GM23338 (cell line): ENCODE measurements around the gene ASCL2. TPM values are rescaled to one million over a fixed set of nuclear protein-coding genes. Genes with fewer than 3 reads are reported as not detected.

Experiments
- ATAC-seq: fragments of 200-7000 bp; cut with Tn5 transposase; 3 replicates; pipeline ENCODE4 v1.9.1; 2020
- DNase-seq: peaks from one replicate; pipeline ENCODE4 v3.0.0-alpha.2; 2015; ENCODE audit warnings: low spot score
- H2AFZ ChIP-seq: fragments of 200-600 bp; sonication (generic); 2 replicates; pipeline ENCODE4 v1.8.0; 2016; ENCODE audit warnings: antibody characterized with exemption, mild to moderate bottlenecking, moderate library complexity
- H3F3A ChIP-seq: fragments of 200-600 bp; sonication (generic); replicated peaks from 2 replicates; pipeline ENCODE4 v1.8.0; 2017; ENCODE audit warnings: antibody characterized with exemption, mixed run types, low read depth
- H3K27ac ChIP-seq: fragments of 200-600 bp; sonication (generic); 2 replicates; pipeline ENCODE4 v1.6.1; 2016; ENCODE audit warnings: low read depth
- H3K27me3 ChIP-seq: fragments of 200-600 bp; sonication (generic); 2 replicates; pipeline ENCODE4 v1.8.0; 2016; ENCODE audit warnings: mild to moderate bottlenecking, mixed run types, moderate library complexity; ENCODE audit not compliant: insufficient read depth
- H3K36me3 ChIP-seq: fragments of 200-600 bp; sonication (generic); 2 replicates; pipeline ENCODE4 v1.8.0; 2016; ENCODE audit warnings: mild to moderate bottlenecking; ENCODE audit not compliant: insufficient read depth
- H3K4me1 ChIP-seq: fragments of 200-600 bp; sonication (generic); 2 replicates; pipeline ENCODE4 v1.8.0; 2016; ENCODE audit warnings: mild to moderate bottlenecking, moderate library complexity; ENCODE audit not compliant: insufficient read depth
- H3K4me2 ChIP-seq: fragments of 200-600 bp; sonication (generic); 2 replicates; pipeline ENCODE4 v1.7.1; 2017; ENCODE audit warnings: mixed run types
- H3K4me3 ChIP-seq: fragments of 200-600 bp; sonication (generic); 2 replicates; pipeline ENCODE4 v1.6.1; 2016; ENCODE audit warnings: mixed run types
- H3K79me2 ChIP-seq: fragments of 200-600 bp; sonication (generic); replicated peaks from 2 replicates; pipeline ENCODE4 v1.8.0; 2017; ENCODE audit warnings: mild to moderate bottlenecking; ENCODE audit not compliant: insufficient read depth
- H3K9me2 ChIP-seq: fragments of 200-600 bp; sonication (generic); 2 replicates; pipeline ENCODE4 v1.8.0; 2017; ENCODE audit not compliant: insufficient read depth
- H4K20me1 ChIP-seq: fragments of 200-600 bp; sonication (generic); replicated peaks from 2 replicates; pipeline ENCODE4 v1.8.0; 2017; ENCODE audit warnings: mild to moderate bottlenecking; ENCODE audit not compliant: insufficient read depth
- H3K27ac Mint-ChIP-seq: 2 replicates; pipeline ENCODE4 v1.8.0; 2020; ENCODE audit warnings: inconsistent platforms, mild to moderate bottlenecking, moderate library complexity, mixed read lengths
- H3K27me3 Mint-ChIP-seq: 3 replicates; pipeline ENCODE4 v1.8.0; 2022; ENCODE audit warnings: low read depth, mild to moderate bottlenecking, moderate library complexity, mixed read lengths, inconsistent platforms; ENCODE audit not compliant: insufficient read depth, poor library complexity
- H3K36me3 Mint-ChIP-seq: 3 replicates; pipeline ENCODE4 v1.8.0; 2021; ENCODE audit warnings: low read depth, mild to moderate bottlenecking, inconsistent platforms, moderate library complexity, mixed read lengths
- H3K4me1 Mint-ChIP-seq: 3 replicates; pipeline ENCODE4 v1.8.0; 2020; ENCODE audit warnings: mild to moderate bottlenecking, inconsistent platforms, mixed read lengths
- H3K4me3 Mint-ChIP-seq: 3 replicates; pipeline ENCODE4 v1.8.0; 2021; ENCODE audit warnings: moderate library complexity, mild to moderate bottlenecking, inconsistent platforms, mixed read lengths
- H3K9me3 Mint-ChIP-seq: 3 replicates; pipeline ENCODE4 v1.8.0; 2020; ENCODE audit warnings: moderate library complexity, mild to moderate bottlenecking, inconsistent platforms, mixed read lengths
- CREB1 ChIP-seq: fragments of 250-450 bp; sonication (Bioruptor Pico); IDR thresholded peaks from 2 replicates; pipeline ENCODE4 v1.5.0; 2020; ENCODE audit warnings: low read depth, mild to moderate bottlenecking, moderate library complexity
- CTCF ChIP-seq, 2 experiments: fragments of 200-600 bp in 1 of 2; sonication (generic) in 1 of 2; conservative IDR thresholded peaks; 2 replicates each; pipeline versions ENCODE4 v1.5.1 to v1.6.1; 2016 to 2017; ENCODE audit warnings: antibody characterized with exemption in 2 of 2, low read depth in 2 of 2, mild to moderate bottlenecking in 2 of 2, moderate library complexity in 1 of 2
- ETS1 ChIP-seq: IDR thresholded peaks from 2 replicates; pipeline ENCODE4 v1.6.1; 2016; ENCODE audit warnings: antibody characterized with exemption
- EZH2 ChIP-seq: fragments of 200-600 bp; sonication (generic); IDR thresholded peaks from one replicate; pipeline ENCODE4 v1.8.0; 2017; ENCODE audit warnings: antibody characterized with exemption, mild to moderate bottlenecking, low read depth; ENCODE audit not compliant: unreplicated experiment
- JUNB ChIP-seq: IDR thresholded peaks from one replicate; pipeline ENCODE4 v1.6.1; 2016; ENCODE audit warnings: antibody characterized with exemption; ENCODE audit not compliant: unreplicated experiment
- POLR2AphosphoS5 ChIP-seq: IDR thresholded peaks from 2 replicates; pipeline ENCODE4 v1.6.1; 2016; ENCODE audit warnings: antibody characterized with exemption, low read depth
- REST ChIP-seq: IDR thresholded peaks from one replicate; pipeline ENCODE4 v1.6.1; 2018; ENCODE audit warnings: antibody characterized with exemption; ENCODE audit not compliant: unreplicated experiment
- STAT1 ChIP-seq: IDR thresholded peaks from one replicate; pipeline ENCODE4 v1.6.1; 2016; ENCODE audit warnings: antibody characterized with exemption; ENCODE audit not compliant: unreplicated experiment
- ZNF114 ChIP-seq: fragments of 250-450 bp; sonication (Bioruptor Pico); IDR thresholded peaks from 2 replicates; pipeline ENCODE4 v1.5.0; 2020; ENCODE audit warnings: mild to moderate bottlenecking, moderate library complexity
- polyA plus RNA-seq: library from polyadenylated mRNA; unstranded; fragments of >200 nt; fragmentation: Nextera tagmentation; extraction: Ambion mirVana; gene quantifications from 2 replicates; pipeline ENCODE4 v1.2.1, GENCODE V29; 2016
- total RNA-seq: library from RNA; depleted of rRNA; stranded (reverse); fragments of >200 nt; shearing (Covaris generic); gene quantifications from 2 replicates; pipeline ENCODE4 v1.2.3, GENCODE V29; 2014

Gene ASCL2
- total and polyA plus RNA-seq, 2 experiments from 2014 or later = 0.57 to 1.6 TPM

- TF ChIP-seq EZH2 (no peak), ZNF114 (CRISPR knock-in tag) (no peak), CREB1 (no peak), POLR2AphosphoS5 (no peak), JUNB (no peak), CTCF (conservative IDR thresholded peaks at IDR 0.05; ENCODE audit: low read depth in 2 of 2) (no peak), ETS1 (no peak), STAT1 (no peak)
Observed at GRCh38 chr11:2289859-2290258, 19.5 kb upstream of the ASCL2 start (continued).

- Histone ChIP-seq H3K4me1 (no peaks in the 10 kb centered on the region), H3K27ac (no peak overlapping the region), H3F3A (no peaks in the 10 kb centered on the region), H3K4me2 (no peak overlapping the region), H4K20me1 (no peaks in the 10 kb centered on the region), H3K4me3 (no peak overlapping the region), H2AFZ (no peak overlapping the region), H3K9me2 (no peaks in the 10 kb centered on the region), H3K79me2 (no peaks in the 10 kb centered on the region), H3K36me3 (no peaks in the 10 kb centered on the region), H3K27me3 (no peaks in the 10 kb centered on the region)
- no peak overlapping the region for H3K4me3 Mint-ChIP-seq
- H3K27me3 Mint-ChIP-seq = peaks cover 27% of the 10 kb centered on the region
- H3K27ac Mint-ChIP-seq = no peak overlapping the region
- peaks cover 9% of the 10 kb centered on the region for H3K4me1 Mint-ChIP-seq
- no peaks in the 10 kb centered on the region for H3K9me3 Mint-ChIP-seq
- no peak for DNase-seq
- ATAC-seq = no peak
- no peaks in the 10 kb centered on the region for H3K36me3 Mint-ChIP-seq
- TF ChIP-seq POLR2AphosphoS5 (no peak), REST (no peak)
Observed at GRCh38 chr11:2289350-2289749, 19.0 kb upstream of the ASCL2 start.
